SW 1271 (cell line): Measurements from ENCODE around the gene CASS4.

Experiments
- DNase-seq, 2 experiments: peaks; one replicate each; lab custom pipeline; 2025; lab: John Stamatoyannopoulos, UW

CASS4 gene

GRCh38 chr20:56422824-56423189 lies 10.7 kb downstream of the CASS4 start:
- DNase-seq: no peak

GRCh38 chr20:56423211-56423610 lies 11.2 kb downstream of the CASS4 start:
- no peak for DNase-seq

DNA sequence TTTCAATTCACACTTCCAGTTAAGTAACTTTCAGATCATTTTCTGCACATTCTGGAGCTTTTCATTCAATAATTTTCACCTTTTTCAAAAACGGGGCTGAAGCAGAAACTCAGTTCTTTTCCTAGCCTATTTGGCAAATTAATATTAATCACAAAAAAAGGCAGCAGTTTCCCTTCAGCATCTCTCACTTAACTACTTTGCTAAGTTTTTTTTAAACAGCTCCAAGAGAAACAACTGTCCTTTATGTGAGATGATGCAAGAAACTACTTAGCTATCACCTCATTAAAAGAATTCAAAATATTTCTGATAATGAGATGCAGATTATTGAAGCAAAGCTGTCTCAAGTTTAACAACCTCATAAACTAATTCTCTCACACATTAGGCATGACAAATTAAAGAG lies 11.8 kb downstream of the CASS4 start:
- DNase-seq: no peak

DNA sequence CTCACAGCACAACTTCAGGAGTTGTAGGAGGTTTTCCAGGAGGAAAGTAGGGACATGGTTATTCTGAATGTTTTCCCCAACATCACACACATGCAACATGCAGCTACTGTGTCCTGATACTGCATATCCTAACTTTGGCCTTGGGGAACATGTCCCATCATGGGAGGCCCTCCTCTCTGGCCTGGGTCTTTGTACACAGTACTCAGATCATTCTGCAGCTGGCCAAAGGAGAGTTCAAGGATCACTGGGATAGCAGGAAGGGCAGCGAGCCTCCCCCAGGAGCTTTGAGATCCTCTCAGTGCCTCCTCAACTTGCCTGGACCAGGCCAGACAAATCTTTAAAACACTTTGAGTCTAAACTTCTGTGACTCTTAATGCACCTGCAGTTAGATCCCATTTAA lies 12.9 kb downstream of the CASS4 start:
- no peak for DNase-seq

DNA sequence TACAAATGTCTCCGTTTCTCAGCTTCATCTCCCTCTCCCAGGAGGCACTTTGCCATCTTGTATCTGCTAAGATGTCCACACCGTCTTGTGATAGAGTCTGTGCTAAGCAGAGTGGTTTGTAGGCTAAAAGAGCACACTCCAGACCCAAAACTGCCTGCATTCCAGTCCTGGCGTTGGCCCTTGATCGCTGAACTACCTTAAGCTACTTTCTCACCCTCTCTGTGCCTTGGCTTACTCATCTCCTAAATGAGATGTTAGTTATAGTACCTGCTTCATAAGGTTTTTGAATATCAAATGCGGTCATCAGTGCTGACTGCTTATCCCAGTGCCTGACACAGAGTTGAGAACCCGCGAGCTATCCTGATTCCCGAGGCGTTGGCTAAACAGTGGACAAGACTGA lies 14.0 kb downstream of the CASS4 start:
- no peak for DNase-seq

- DNase-seq: no peak
These were observed 14.9 kb downstream of the CASS4 start for GRCh38 chr20:56426926-56427325.

- DNase-seq: no peak
These were observed 15.7 kb downstream of the CASS4 start for GRCh38 chr20:56427797-56428196.

GRCh38 chr20:56428410-56428809 lies 16.4 kb downstream of the CASS4 start:
- DNase-seq: no peak

DNA sequence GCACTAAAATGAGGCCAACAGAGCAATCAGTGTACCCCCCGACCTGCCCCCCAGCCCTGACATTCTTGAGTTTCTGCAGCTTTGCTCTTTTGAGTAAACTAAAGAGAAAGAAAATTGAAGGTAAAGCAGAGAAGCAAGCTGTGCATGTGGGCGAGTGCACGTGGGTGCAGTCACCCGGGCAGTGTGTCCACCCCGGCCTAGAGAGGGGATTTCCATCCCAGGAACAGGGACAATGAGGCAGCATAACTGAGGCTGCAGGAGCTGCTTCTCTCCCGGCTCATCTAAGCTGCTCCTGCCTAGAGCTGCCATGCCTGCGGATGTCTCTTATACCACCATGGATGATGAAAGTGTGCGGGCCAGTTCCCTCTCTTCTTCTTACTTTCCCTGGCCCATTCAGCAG lies 16.8 kb downstream of the CASS4 start:
- no peak for DNase-seq

DNA sequence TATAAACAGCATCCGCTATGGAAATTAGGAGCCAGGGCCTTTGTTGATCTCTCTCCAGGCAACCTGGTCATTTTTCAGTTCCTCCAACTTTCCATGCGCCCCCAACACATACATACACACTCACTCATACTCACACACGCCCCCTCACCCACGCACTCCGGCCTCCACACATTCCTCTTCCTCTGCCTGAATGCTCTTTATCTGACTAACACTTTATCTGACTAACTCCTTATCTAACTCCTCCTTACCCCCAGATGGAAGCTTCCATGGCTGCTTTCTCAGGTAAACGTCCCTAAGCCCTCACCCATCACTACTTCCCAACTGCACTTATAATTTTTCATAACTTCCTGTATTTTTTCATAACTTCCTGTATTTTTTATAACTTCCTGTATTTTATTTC lies 17.4 kb downstream of the CASS4 start:
- DNase-seq: no peak

DNA sequence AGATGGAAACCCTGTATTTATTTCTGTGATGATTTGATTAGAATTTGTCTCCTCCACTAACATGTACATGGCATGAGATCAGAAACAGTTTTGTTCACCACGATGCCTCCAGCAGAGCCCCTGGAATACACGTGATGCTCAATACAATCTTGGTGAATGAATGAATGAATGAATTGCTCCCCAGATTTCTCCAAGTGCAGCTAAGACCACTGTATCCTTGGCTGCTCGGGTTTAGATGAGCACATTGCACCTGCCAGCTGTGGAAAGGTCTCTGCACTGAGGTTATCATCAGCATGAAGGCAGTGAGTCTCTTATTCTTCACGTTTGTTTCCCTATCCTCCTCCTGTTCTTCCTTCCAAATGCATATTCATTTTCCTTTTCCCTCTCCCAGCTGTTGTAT lies 17.9 kb downstream of the CASS4 start:
- no peak for DNase-seq

GRCh38 chr20:56430461-56430860 lies 18.4 kb downstream of the CASS4 start:
- no peak for DNase-seq

GRCh38 chr20:56430957-56431356 lies 18.9 kb downstream of the CASS4 start:
- DNase-seq: no peak

DNA sequence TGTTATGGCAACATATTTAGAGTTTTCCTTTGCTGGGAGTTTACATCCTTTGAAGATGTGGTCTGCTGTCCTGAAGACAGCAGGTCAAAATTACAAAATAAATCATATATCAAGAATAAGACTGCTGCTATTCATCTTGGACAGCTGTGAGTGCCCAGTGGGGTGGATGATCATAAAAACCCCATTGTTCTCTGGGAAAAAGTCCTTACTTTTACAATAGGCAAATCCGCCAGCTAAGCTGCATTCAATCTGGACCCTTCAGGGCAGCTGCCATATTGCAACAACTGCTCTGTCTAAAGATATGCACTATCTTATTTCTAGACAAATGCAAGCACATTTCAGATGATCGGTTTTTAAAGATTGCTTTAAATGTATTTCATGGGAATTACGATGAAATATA lies 19.4 kb downstream of the CASS4 start:
- no peak for DNase-seq

- DNase-seq: no peak
These were observed 21.3 kb downstream of the CASS4 start for GRCh38 chr20:56433221-56433879.

- DNase-seq: no peak
These were observed 21.8 kb downstream of the CASS4 start for GRCh38 chr20:56433880-56434255.

GRCh38 chr20:56437196-56437960 lies 25.3 kb downstream of the CASS4 start:
- DNase-seq: no peak

DNA sequence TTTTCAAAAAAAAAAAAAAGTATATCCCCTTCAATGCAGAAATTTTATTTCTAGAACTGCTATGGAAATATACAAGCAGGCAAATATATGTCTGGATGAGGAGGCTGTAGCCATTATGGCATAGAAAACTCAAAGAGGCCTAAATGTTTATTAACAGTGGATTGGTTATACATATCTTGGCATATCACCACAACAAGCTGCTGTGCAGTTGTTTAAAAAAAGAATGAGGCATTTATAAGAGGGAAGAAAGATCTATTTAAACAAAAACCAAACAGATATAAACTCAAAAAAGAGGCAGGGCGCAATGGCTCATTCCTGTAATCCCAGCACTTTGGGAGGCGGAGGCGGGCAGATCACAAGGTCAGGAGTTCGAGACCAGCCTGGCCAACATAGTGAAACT lies 26.2 kb downstream of the CASS4 start:
- no peak for DNase-seq

DNA sequence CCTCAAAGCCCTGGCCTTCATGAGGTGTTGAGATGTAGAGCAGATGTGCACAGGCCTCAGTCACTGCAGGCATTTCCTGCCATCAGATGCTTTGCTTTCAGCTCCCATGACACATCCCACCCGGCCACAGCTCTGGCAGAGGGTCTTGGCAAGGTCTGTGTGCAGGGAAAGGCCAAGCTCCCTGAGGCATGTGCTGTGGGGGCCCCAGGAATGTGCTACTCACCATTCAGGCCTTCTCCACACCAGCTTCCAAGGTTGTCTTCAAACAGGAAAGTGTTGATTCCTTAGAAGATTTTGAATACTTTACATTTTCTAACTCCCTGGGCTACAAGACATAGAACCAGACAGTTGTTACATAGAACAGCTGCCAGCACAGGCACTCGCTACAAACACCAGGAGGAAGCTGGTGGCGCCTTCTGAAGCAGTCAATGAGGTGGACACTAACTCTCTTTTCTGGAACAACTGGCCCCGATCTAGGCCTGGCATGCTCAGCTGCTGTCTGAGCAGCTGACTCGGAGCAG lies 27.8 kb downstream of the CASS4 start:
- DNase-seq: no peak

DNA sequence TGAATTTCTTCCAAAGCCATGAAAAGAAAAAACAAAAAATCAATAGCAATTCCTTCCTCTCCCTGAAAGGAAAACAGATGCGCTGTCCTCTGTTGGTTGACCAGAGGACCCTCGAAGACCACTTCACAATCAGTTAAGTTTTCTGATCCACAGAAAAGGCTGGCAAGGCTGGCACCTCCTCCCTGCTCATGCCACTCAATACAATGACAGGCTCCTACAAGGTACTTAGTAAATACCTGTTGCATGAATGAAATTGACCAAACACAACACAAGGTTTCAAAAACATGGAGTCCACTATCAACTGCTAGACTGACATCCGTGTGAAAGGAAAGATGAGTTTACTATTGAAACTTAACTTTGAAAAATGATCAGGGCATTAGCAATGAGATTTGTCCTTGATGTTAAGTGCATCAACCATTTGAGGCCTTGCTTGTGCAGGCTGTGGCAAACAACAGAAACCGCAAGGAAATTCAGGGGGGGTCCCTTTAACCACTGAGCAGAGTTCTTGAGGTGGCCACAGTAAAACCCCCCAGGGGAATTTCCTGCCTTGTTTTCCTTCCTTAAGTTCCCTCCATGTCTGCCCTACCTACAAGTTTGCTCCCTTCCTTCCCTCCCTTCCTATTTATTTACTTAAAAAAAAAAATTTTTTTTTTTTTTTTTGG lies 28.4 kb downstream of the CASS4 start:
- no peak for DNase-seq

GRCh38 chr20:56442389-56443365 lies 30.6 kb downstream of the CASS4 start:
- DNase-seq: no peak
